ENCODE data around the gene KLHL10.

KLHL10 gene

GRCh38 chr17:41837761-41838538 is at the start of gene KLHL10:
Gene KLHL10, plus strand, starts transcription at chr17:41837825. Its CDS starts 108 bp downstream, at chr17:41837933.
- no peak for DNase-seq

- no peak for DNase-seq
These were observed 44.5 kb upstream of the KLHL10 start for GRCh38 chr17:41792845-41793783.

DNA sequence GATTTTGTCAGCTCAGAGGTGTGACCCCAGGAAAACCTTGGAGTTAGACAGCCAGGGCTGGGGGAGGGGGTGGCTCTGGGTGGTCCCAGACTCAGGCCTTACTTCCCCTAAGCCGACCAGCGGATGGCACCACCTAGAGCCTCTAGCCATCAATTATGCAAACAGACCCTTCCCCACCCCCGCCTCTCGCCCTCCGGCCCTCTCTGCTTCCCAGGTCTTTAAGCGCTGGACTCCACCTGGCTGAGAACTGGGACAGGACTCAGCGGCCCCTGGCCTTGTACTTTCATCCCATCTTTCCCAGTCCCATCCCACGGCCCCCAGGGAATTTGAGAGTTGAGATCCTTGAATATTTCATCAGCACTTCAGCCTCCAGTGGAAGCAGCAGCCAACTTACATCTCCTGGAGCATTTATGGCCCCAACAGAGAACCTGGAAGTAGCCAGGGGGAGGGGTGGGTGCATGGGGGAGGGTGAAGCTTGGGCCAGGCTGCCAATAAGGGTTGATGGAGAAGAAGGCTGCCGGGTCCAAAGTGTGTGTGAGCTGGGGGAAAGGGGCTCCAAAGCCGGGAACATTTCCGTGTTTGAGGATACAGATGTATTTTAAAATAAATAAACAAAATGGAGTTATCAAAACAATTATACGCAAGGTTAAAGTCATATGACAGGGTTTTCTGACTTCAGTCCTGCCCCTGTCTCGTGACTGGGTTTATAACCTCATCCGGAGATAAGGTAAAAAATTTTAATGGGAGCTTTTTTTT is 43.7 kb upstream of the KLHL10 start:
- no peak for DNase-seq

DNA sequence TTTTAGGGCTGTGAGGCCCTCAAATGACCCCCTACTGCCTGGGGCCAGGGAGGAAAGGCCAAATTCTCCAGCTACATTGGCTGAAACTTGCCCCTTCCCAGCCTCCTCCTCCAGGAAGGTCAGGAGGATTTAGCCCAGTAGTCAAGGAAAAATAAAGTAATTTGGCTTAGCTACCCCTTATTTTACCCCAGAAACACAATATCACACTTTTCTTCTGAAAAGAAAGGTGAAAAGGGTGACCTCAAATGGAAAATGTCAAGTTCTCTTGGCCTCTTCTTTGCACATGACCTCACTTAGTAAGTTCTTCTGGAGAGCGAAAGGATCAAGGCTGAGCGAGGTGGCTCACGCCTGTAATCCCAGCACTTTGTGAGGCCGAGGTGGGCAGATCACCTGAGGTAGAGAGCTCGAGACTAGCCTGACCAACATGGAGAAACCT is 43.1 kb upstream of the KLHL10 start:
- no peak for DNase-seq

DNA sequence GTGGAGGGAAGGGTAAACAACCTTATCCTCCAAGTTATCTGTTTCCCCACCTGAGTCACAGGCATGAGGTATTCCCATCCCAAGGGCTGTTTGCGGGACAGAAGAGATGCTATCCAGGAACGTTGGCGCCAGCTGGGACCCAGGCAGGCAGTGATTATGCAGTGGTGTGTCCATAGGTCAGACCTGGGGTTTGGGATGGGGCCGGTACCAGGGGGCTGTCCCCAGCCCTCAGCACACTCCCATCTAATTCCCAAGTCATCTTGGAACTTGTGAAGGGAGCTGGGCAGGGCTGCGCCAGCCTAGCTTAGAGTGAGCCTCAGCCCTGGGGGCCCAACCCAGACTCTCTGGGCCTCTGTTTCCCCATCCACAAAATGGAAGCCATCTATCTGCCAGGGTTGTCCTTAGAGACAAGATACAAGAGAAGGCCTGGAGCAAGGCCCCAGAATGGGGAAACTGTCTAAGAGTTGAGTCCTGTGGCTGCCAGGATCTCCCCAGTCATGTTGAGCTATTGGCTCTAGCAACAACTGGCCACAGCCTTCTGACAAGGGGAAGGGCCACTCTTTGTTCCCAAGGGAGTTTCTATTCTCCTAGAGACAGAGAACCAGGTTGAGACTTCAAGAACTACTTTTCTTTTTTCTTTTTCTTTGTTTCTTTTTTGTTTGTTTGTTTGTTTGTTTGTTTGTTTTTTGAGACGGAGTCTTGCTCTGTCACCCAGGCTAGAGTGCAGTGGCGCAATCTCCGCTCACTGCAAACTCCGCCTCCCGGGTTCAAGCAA is 41.3 kb upstream of the KLHL10 start:
- DNase-seq, result no peak

DNA sequence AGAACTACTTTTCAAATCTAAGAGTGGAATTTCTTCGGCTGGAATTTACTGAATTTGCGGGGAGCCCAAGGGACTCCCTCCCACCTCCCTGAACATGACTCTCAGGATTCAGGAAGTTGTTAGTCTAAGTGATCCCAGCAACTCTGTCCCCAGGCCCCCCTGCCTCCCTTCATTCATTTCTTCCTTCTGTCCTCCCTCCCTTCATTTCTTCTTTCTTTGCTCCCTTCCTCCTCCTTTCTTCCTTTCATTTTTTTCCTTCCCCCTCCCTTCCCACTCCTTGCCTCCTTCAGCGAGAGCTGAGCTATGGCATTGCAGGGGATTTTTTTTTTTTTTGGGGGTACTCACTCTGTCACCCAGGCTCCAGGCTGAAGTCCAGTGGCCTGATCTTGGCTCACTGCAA is 40.2 kb upstream of the KLHL10 start:
- DNase-seq, result no peak

- DNase-seq, result no peak
These were observed 38.3 kb upstream of the KLHL10 start for GRCh38 chr17:41799366-41799765.

- no peak for DNase-seq
These were observed 36.8 kb upstream of the KLHL10 start for GRCh38 chr17:41800601-41801373.

DNA sequence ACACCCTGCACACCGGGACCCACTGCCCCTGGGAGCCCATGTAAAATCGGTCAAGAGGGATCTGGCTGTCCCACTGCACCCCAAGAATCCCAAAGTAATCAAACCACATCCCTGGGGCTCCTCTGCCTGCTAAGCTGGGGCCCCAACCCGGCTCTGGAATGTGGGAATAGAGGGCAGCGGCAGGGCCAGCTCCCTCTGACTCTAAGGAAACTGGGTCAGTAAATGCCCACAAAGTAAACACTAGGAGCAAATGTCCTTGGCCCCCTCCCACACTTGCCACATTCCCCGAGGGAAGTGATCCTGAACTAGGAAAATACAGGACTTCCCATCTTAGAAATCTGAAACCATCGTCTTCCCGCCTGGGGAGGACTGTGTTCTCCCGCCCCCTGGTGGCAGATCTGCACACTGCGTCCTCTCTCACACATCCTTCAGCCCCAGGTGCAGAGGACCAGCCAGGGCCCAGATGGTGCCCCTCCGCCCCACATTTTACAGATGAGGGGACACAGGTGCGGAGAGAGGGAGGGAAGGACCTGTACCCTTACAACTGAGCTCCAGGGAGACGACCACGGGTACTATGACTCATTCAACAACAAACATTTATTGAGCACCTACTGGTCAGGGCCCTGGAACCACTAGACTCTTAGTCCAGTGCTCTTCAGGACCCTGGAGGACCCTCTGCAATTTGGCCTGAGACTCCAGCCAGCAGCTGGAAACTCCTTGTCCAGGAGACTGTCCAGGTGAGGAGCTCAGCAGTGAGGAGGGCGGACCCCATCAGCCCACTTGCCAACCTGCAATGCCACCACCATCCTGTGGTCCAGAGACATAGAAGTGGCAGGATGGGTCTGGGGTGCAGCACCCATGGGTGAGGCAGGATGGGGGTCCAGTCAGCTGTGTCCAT is 36.0 kb upstream of the KLHL10 start:
- peak; percentile 33 for DNase-seq

GRCh38 chr17:41803049-41804020 is 34.3 kb upstream of the KLHL10 start:
- DNase-seq, result peak; percentile 31

- DNase-seq, result no peak
These were observed 30.8 kb upstream of the KLHL10 start for GRCh38 chr17:41806685-41807445.

GRCh38 chr17:41810659-41811548 is 26.7 kb upstream of the KLHL10 start:
- DNase-seq, result no peak

DNA sequence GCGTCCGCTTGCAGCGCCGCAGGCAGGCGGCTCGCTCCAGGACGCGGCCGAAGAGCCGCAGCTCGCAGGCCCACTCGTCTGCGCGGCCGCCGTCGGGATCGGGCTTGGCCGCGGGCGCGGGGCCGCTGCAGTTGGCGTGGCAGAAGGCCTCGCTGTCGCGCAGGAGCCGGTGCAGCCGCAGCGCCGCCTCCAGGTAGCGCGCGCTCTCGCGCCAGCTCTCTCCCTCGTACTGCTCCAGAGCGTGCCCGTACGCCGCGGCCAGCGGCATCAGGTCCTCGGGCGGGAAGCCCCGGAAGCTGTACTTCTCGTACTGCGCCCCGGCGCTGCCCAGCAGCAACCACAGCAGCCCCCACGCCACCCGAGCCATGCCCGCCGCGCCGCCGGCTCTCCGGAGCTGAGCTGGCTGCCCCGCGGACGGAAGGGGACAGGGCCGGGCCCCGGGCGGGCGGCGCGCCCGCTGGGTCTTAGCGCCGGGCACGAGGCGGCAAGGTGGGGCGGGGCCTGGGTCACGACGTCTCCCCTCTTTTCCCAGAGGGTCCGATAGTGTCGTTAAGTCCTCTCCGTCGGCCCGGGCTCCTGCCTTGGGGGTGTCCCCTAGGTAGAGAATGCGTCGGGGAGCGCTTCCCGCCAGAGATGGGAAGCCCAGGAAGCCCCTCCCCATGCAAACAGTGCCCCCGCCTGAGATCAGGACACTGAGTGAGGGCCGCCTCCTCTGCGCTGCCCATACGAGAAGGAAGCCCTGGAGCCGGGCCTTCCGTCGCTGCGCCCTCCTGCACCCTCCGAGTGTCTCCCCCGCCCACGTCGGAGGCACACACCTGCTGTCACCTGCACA is 25.9 kb upstream of the KLHL10 start, which contains the start of gene P3H4:
P3H4 (minus strand) TSS at position 401 of the 832 bp plus-strand sequence; CDS start at position 367, 34 bp downstream.
- peak; percentile 65 for DNase-seq

DNA sequence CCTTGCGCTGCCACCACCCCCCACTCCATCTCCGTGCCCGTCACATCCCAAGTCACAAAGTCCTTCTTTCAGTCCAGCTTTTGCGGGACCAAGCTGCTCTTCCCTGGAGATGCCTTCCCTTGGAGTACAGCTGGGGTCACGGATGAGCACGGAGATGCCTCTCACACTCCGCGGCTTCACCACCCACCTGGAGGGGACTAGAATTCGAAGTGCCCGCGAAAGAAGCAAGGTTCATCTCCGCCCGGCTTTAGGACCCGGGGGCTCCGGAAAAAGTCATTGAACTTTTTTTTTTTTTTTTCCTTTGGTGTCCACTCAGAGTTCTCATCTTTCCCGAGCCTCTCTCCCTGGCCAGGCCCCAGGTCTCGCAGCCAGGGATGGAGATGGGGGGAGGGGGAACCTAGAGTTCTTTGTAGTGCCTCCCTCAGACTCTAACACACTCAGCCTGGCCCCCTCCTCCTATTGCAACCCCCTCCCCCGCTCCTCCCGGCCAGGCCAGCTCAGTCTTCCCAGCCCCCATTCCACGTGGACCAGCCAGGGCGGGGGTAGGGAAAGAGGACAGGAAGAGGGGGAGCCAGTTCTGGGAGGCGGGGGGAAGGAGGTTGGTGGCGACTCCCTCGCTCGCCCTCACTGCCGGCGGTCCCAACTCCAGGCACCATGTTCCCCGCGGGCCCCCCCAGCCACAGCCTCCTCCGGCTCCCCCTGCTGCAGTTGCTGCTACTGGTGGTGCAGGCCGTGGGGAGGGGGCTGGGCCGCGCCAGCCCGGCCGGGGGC is 25.1 kb upstream of the KLHL10 start, which contains the start of gene FKBP10:
FKBP10 (plus strand) TSS at position 624 of the 771 bp plus-strand sequence; CDS start at position 655, 31 bp downstream.
- no peak for DNase-seq

DNA sequence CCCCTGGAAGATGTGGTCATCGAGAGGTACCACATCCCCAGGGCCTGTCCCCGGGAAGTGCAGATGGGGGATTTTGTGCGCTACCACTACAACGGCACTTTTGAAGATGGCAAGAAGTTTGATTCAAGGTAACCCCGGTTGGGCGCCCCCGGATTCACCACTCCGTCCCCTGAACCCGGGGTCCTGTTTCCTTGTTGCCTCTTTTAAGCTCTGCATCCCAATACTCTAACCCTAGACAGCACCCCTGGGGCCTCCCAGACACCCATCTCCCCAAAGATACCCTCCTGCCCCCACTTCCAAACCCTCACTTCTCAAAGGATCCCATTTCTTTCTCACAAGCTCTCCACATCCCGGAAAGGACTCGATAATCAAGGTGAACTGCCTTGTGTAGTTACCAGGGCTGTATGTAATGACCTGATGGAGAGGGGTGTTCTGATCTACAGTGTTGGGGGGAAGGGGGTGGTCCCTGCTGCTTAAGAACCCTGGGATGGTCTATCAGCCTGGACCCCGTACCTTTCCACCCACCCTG is 24.4 kb upstream of the KLHL10 start:
- DNase-seq, result no peak

All from KG1 (cell line).